Sigmoid colon (tissue), 7 donors: ENCODE measurements around the gene CATSPER1. TPM values are rescaled to one million over a fixed set of nuclear protein-coding genes. Genes with fewer than 3 reads are reported as not detected.

Source experiments
- DNase-seq: peaks from one replicate; pipeline ENCODE4 v3.0.0-alpha.2; 2019
- H3K27ac ChIP-seq, 4 donors: fragments of 200-600 bp; sonication (generic); one replicate each; pipeline ENCODE4 v1.5.1; 2016 to 2019; ENCODE audit warnings: mild to moderate bottlenecking in 1 of 4
- H3K27me3 ChIP-seq, 3 donors: fragments of 200-600 bp; sonication (generic); one replicate each; pipeline ENCODE4 v1.5.1; 2019; ENCODE audit warnings: mild to moderate bottlenecking in 1 of 3
- H3K36me3 ChIP-seq, 4 donors: fragments of 200-600 bp; sonication (generic); one replicate each; pipeline ENCODE4 v1.5.1; 2016 to 2019
- H3K4me1 ChIP-seq, 4 donors: fragments of 200-600 bp; sonication (generic); one replicate each; pipeline ENCODE4 v1.5.1; 2017 to 2019
- H3K4me3 ChIP-seq, 4 donors: fragments of 200-600 bp; sonication (generic); one replicate each; pipeline ENCODE4 v1.5.1; 2017 to 2019; ENCODE audit warnings: mild to moderate bottlenecking in 2 of 4, moderate library complexity in 1 of 4
- H3K9me3 ChIP-seq, 4 donors: fragments of 200-600 bp in 3 of 4; sonication (generic) in 3 of 4; one replicate each; pipeline versions ENCODE4 v1.5.1 to v1.6.1; 2013 to 2019
- EP300 ChIP-seq, 4 donors: sonication (generic); formaldehyde crosslinking; IDR thresholded peaks; one replicate each; pipeline ENCODE4 v1.6.1; 2017; ENCODE audit warnings: antibody characterized with exemption in 4 of 4
- POLR2A ChIP-seq, 2 donors: fragments of 450-650 bp; IDR thresholded peaks; one replicate each; pipeline ENCODE4 v1.6.1; 2016; ENCODE audit warnings: antibody characterized with exemption in 2 of 2, mild to moderate bottlenecking in 2 of 2, moderate library complexity in 2 of 2
- POLR2AphosphoS5 ChIP-seq, 4 donors: sonication (generic); formaldehyde crosslinking; IDR thresholded peaks; one replicate each; pipeline ENCODE4 v1.6.1; 2017; ENCODE audit warnings: antibody characterized with exemption in 4 of 4
- WGBS, 2 donors: extraction: QIAGEN DNeasy Blood & Tissue Kit; methylation state at CpG; one replicate each; pipeline ENCODE4 v1.1.7; 2013; 5-methylcytosine and 5-hydroxymethylcytosine counted together
- intact Hi-C: fragments of 100-400 bp; cut with DNase I; formaldehyde crosslinking; loops from one replicate; pipeline ENCODE4 v1.15.1; 2023
- polyA plus RNA-seq, 3 donors: library from polyadenylated mRNA; stranded (reverse); fragments of 200-250 nt; gene quantifications; one replicate each; pipeline ENCODE4 v1.2.3, GENCODE V29; 2013
- total RNA-seq, 4 donors: library from RNA; depleted of rRNA; stranded (reverse); fragments of >200 nt; gene quantifications; one replicate each; pipeline ENCODE4 v1.1.0, GENCODE V29; 2016
- TF ChIP-seq, protein P1 (sequence below), 4 experiments: fragments of 450-650 bp in 3 of 4; fragments of 200-600 bp in 1 of 4; IDR thresholded peaks; one replicate each; pipeline ENCODE4 v1.5.1; 2016 to 2019; ENCODE audit warnings: antibody characterized with exemption in 4 of 4, mild to moderate bottlenecking in 3 of 4, moderate library complexity in 2 of 4
- donor health status: healthy with polysubstance abuse.
- donor health status: Bipolar disorder and iron deficiency.
- donor health status: healthy.

CATSPER1 gene
- total and polyA plus RNA-seq, 7 donors, result 0.06 TPM; not detected in 6

DNA sequence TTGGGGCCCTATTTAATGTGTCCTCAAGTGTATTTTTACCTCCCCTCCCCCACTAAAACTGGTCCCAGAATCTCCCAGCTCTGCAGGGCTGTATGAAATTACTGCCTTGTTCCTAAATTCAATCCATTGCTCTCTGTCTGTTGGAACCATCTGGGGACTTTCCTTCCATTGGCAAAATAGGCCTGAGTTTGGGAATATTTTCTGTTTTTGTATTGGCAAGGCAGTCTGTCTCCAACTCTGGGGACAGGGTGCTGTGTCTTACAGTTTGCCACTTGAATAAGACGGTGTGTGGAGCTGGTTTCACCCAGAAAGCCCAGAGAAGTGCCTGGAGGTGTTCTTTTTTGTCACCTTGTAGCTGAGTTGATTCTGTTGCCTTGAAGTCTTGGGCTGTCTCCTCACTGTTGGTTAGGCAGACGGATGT, 45.1 kb upstream of the CATSPER1 start:
- DNase-seq, result no peak
- peaks cover 14 to 37% (median 15%) of the 10 kb centered on the region in 4 donors for H3K36me3 ChIP-seq
- no peaks in the 10 kb centered on the region for H3K27me3 ChIP-seq
- intact Hi-C loops, result no loop called here
- peak overlapping the region; percentile 88 to 98 (median 97) for H3K27ac ChIP-seq
- WGBS, 2 donors, result 24 to 52% methylated on average over 2 of the region's 2 CpGs
- H3K9me3 ChIP-seq, result no peaks in the 10 kb centered on the region
- H3K4me3 ChIP-seq, result peak overlapping the region; percentile 77 to 100 (median 90)
- TF ChIP-seq EP300 (IDR thresholded peaks at IDR 0.05) (no peak), POLR2AphosphoS5 (IDR thresholded peaks at IDR 0.05) (no peak), POLR2A (IDR thresholded peaks at IDR 0.05) (no peak)
- TF ChIP-seq, protein P1, sequence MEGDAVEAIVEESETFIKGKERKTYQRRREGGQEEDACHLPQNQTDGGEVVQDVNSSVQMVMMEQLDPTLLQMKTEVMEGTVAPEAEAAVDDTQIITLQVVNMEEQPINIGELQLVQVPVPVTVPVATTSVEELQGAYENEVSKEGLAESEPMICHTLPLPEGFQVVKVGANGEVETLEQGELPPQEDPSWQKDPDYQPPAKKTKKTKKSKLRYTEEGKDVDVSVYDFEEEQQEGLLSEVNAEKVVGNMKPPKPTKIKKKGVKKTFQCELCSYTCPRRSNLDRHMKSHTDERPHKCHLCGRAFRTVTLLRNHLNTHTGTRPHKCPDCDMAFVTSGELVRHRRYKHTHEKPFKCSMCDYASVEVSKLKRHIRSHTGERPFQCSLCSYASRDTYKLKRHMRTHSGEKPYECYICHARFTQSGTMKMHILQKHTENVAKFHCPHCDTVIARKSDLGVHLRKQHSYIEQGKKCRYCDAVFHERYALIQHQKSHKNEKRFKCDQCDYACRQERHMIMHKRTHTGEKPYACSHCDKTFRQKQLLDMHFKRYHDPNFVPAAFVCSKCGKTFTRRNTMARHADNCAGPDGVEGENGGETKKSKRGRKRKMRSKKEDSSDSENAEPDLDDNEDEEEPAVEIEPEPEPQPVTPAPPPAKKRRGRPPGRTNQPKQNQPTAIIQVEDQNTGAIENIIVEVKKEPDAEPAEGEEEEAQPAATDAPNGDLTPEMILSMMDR (IDR thresholded peaks at IDR 0.05), result no peak
- H3K4me1 ChIP-seq, result peaks cover 0 to 43% (median 32%) of the 10 kb centered on the region in 4 donors

DNA sequence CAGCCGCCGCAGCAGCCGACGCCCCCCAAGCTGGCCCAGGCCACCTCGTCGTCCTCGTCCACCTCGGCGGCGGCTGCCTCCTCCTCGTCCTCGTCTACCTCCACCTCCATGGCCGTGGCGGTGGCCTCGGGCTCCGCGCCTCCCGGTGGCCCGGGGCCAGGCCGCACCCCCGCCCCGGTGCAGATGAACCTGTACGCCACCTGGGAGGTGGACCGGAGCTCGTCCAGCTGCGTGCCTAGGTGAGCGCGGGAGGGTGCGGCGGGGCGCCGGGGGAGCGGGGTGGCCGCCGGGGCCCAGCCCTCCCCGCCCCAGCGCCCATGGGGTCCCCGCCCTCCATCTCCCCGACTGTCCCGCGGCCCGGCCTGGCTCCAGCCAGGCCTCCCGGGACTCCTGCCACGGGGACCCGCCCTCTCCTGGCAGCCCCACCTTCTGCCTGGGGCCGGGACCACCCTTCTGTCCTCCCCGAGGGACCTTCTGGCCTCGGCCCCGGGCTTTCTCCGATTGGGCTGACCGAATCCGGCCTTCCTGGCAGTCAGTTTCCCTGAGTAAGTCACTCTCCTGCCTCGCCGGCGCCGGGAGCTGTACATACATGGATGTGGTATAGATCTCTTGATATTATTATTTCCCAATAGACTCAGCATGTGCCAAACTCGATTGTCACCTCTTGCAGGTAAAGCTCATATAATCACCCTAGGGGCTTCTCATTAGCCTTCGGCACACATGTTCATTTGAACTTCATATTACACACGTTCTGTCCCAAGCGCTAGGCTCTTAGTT, 44.5 kb upstream of the CATSPER1 start:
- no peaks in the 10 kb centered on the region for H3K27me3 ChIP-seq
- H3K36me3 ChIP-seq, result peaks cover 14 to 43% (median 16%) of the 10 kb centered on the region in 4 donors
- TF ChIP-seq, protein P1 (IDR thresholded peaks at IDR 0.05), result no peak
- TF ChIP-seq POLR2AphosphoS5 (IDR thresholded peaks at IDR 0.05) (no peak), POLR2A (IDR thresholded peaks at IDR 0.05) (no peak), EP300 (IDR thresholded peaks at IDR 0.05) (no peak)
- intact Hi-C loops, result no loop called here
- peaks cover 0 to 40% (median 32%) of the 10 kb centered on the region in 4 donors for H3K4me1 ChIP-seq
- H3K9me3 ChIP-seq, result no peaks in the 10 kb centered on the region
- 3 to 5% methylated on average over 60 of the region's 60 CpGs for WGBS, 2 donors
- H3K27ac ChIP-seq, result peak overlapping the region; percentile 88 to 98 (median 97)
- peak; percentile 84 for DNase-seq
- H3K4me3 ChIP-seq, result peak overlapping the region; percentile 77 to 100 (median 90)

DNA sequence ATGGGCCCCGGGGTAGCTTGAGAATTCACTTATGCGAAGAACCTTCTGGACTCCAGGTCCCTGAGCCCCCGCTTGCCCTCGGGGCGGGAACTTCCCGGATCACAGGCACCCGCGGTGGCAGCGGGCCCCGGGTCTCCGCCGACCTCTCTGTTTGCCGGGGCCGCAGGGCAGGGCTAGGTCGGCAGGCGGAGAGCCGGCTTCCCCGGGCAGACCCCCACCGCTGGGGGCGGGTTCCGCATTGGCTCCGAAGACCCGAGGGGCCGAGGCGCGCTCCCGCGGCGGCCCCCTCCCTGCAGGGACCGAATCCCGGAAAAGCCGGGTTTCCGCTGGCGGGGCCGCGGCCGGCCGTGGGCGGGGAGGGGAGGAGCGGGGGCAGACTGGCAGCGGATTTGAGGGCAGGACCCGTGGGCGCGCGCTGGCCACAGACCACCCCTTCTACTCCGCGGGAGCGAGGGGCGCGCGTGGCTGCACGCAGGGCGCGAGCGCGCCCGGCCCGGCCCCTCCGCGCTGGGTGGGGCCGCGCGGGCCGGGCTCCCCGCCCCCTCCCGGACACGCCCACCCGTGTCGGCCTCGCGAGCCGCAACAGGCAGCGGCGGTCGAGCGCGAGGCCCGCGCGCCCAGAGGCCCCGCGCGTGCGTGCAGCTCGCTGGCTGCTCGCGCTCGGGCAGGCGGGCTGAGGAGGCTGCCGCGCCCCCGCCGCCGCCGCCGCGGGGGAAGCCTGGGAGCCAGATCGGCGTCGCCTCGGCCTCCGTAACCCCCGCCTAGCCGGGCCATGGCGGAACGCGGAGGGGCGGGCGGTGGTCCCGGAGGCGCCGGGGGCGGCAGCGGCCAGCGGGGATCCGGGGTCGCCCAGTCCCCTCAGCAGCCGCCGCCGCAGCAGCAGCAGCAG, 43.7 kb upstream of the CATSPER1 start, which contains the start of gene PACS1:
Gene PACS1 (plus strand): TSS at position 558 of the 889 bp plus-strand sequence. CDS start 215 bp downstream, at position 773.
- Histone ChIP-seq H3K4me1 (peaks cover 0 to 40% (median 32%) of the 10 kb centered on the region in 4 donors), H3K9me3 (no peaks in the 10 kb centered on the region), H3K27ac (peak within 1 kb of the TSS; percentile 88 to 98 (median 97)), H3K27me3 (no peaks in the 10 kb centered on the region), H3K4me3 (peak within 1 kb of the TSS; percentile 77 to 100 (median 90)), H3K36me3 (peaks cover 14 to 52% (median 17%) of the 10 kb centered on the region in 4 donors)
- TF ChIP-seq, protein P1 (IDR thresholded peaks at IDR 0.05), result no peak
- peak in 2 of 4 donors; percentile 52 to 69 for TF ChIP-seq POLR2AphosphoS5 (IDR thresholded peaks at IDR 0.05)
- no peak for TF ChIP-seq POLR2A (IDR thresholded peaks at IDR 0.05)
- peak in 1 of 4 donors; percentile 16 for TF ChIP-seq EP300 (IDR thresholded peaks at IDR 0.05)
- peak; percentile 85 for DNase-seq
- intact Hi-C loops, result no loop called here
- WGBS, 2 donors, result 0% methylated on average over 120 of the region's 120 CpGs

DNA sequence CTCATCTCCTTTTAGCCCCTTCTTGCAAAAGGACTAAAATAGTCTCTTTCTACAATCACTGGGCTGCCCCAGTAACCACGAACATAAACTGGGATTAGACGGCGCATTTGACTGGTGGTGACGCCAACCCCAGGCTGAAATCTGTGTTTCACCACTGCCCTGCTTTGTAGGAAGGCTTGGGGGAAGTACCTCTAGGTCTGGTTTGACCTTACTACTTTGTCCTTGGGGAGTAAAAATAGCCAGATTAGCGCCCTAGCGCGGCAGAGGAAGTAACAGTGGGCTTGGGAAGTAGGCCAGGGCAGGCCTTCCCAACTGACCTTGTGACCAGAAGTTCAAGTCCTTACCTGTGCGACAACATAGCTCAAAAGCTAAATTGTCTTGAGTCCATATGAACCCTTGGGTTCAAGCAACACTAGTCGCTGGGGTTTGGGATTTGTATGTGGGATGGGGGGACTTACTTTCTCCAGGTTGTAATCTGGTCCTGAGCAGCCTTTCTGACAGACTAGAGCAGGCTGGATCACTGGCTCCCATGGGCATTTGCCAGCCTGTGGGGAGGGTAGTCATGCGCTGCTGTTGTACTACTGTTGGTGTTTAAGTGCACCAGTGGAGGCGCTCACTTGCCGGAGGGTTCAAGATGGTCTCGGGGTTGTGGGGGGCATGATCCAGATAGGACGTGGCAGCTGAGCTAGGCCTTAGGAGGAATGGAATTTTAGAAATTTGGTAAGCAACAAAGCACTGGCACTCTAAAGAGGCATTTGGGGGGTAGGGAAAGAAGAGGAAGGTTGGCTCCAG, 42.8 kb upstream of the CATSPER1 start:
- WGBS, 2 donors, result 50 to 53% methylated on average over 14 of the region's 14 CpGs
- Histone ChIP-seq H3K4me1 (peaks cover 0 to 40% (median 32%) of the 10 kb centered on the region in 4 donors), H3K4me3 (peak overlapping the region; percentile 47 to 100 (median 90)), H3K36me3 (peaks cover 14 to 54% (median 25%) of the 10 kb centered on the region in 4 donors), H3K27ac (peak overlapping the region; percentile 88 to 98 (median 97)), H3K27me3 (no peaks in the 10 kb centered on the region), H3K9me3 (no peaks in the 10 kb centered on the region)
- intact Hi-C loops, result no loop called here
- DNase-seq, result no peak
- no peak for TF ChIP-seq EP300 (IDR thresholded peaks at IDR 0.05)
- TF ChIP-seq POLR2A (IDR thresholded peaks at IDR 0.05), result no peak
- no peak for TF ChIP-seq POLR2AphosphoS5 (IDR thresholded peaks at IDR 0.05)
- TF ChIP-seq, protein P1 (IDR thresholded peaks at IDR 0.05), result no peak
